ENCODE measurements around the gene ITPK1. TPM values are rescaled to one million over a fixed set of nuclear protein-coding genes. Genes with fewer than 3 reads are reported as not detected.

The ITPK1 gene
- total RNA-seq, 1 donor = 25.0 TPM

GRCh38 chr14:93116676-93117200 is 1.0 kb upstream of the ITPK1 start:
- Histone ChIP-seq H3K27ac (ENCODE audit: low read depth, low read length) (no peak overlapping the region), H3K79me2 (ENCODE audit: insufficient read depth, low read length) (no peaks in the 10 kb centered on the region), H3K27me3 (ENCODE audit: insufficient read depth, low read length) (no peaks in the 10 kb centered on the region), H3K4me1 (ENCODE audit: insufficient read depth, low read length) (peaks cover 20% of the 10 kb centered on the region), H4K20me1 (ENCODE audit: insufficient read depth, low read length) (peaks cover 18% of the 10 kb centered on the region), H3K4me2 (ENCODE audit: insufficient read depth, low read length) (peak overlapping the region; percentile 88), H3K36me3 (ENCODE audit: insufficient read depth, low read length) (no peaks in the 10 kb centered on the region), H2AFZ (ENCODE audit: low read length) (peak overlapping the region; percentile 90), H3K9me3 (ENCODE audit: low read depth, low read length) (no peaks in the 10 kb centered on the region), H3K4me3 (ENCODE audit: insufficient read depth, low read length) (peak overlapping the region; percentile 77)
- no peak for DNase-seq (ENCODE audit: insufficient read length, low spot score, missing footprints)
- TF ChIP-seq CTCF (IDR thresholded peaks at IDR 0.05; ENCODE audit: extremely low read depth, low read depth, low read length) = no peak

GRCh38 chr14:93115069-93115820 is 480 bp downstream of the ITPK1 start:
- Histone ChIP-seq H3K4me1 (ENCODE audit: insufficient read depth, low read length) (peaks cover 20% of the 10 kb centered on the region), H2AFZ (ENCODE audit: low read length) (peak overlapping the region; percentile 57), H3K9me3 (ENCODE audit: low read depth, low read length) (no peaks in the 10 kb centered on the region), H3K27me3 (ENCODE audit: insufficient read depth, low read length) (no peaks in the 10 kb centered on the region), H3K36me3 (ENCODE audit: insufficient read depth, low read length) (no peaks in the 10 kb centered on the region), H3K27ac (ENCODE audit: low read depth, low read length) (no peak overlapping the region), H4K20me1 (ENCODE audit: insufficient read depth, low read length) (peaks cover 29% of the 10 kb centered on the region), H3K4me3 (ENCODE audit: insufficient read depth, low read length) (peak overlapping the region; percentile 77), H3K4me2 (ENCODE audit: insufficient read depth, low read length) (peak overlapping the region; percentile 80), H3K79me2 (ENCODE audit: insufficient read depth, low read length) (peaks cover 7% of the 10 kb centered on the region)
- peak; percentile 99 for DNase-seq (ENCODE audit: insufficient read length, low spot score, missing footprints)
- no peak for TF ChIP-seq CTCF (IDR thresholded peaks at IDR 0.05; ENCODE audit: extremely low read depth, low read depth, low read length)

- Histone ChIP-seq H3K79me2 (ENCODE audit: insufficient read depth, low read length) (peaks cover 11% of the 10 kb centered on the region), H3K27ac (ENCODE audit: low read depth, low read length) (no peak overlapping the region), H3K9me3 (ENCODE audit: low read depth, low read length) (no peaks in the 10 kb centered on the region), H3K27me3 (ENCODE audit: insufficient read depth, low read length) (no peaks in the 10 kb centered on the region), H3K4me3 (ENCODE audit: insufficient read depth, low read length) (peak overlapping the region; percentile 77), H3K36me3 (ENCODE audit: insufficient read depth, low read length) (no peaks in the 10 kb centered on the region), H4K20me1 (ENCODE audit: insufficient read depth, low read length) (peaks cover 29% of the 10 kb centered on the region), H3K4me2 (ENCODE audit: insufficient read depth, low read length) (peak overlapping the region; percentile 80), H3K4me1 (ENCODE audit: insufficient read depth, low read length) (peaks cover 20% of the 10 kb centered on the region), H2AFZ (ENCODE audit: low read length) (peak overlapping the region; percentile 57)
- no peak for DNase-seq (ENCODE audit: insufficient read length, low spot score, missing footprints)
- no peak for TF ChIP-seq CTCF (IDR thresholded peaks at IDR 0.05; ENCODE audit: extremely low read depth, low read depth, low read length)
Measured at GRCh38 chr14:93114713-93115068, 1.0 kb downstream of the ITPK1 start.

- peak; percentile 91 for DNase-seq (ENCODE audit: insufficient read length, low spot score, missing footprints)
- H3K4me1 ChIP-seq (ENCODE audit: insufficient read depth, low read length) = peaks cover 20% of the 10 kb centered on the region
- peak overlapping the region; percentile 80 for H3K4me2 ChIP-seq (ENCODE audit: insufficient read depth, low read length)
- no peak for TF ChIP-seq CTCF (IDR thresholded peaks at IDR 0.05; ENCODE audit: extremely low read depth, low read depth, low read length)
- H3K79me2 ChIP-seq (ENCODE audit: insufficient read depth, low read length) = peaks cover 11% of the 10 kb centered on the region
- H4K20me1 ChIP-seq (ENCODE audit: insufficient read depth, low read length) = peaks cover 29% of the 10 kb centered on the region
- peak overlapping the region; percentile 77 for H3K4me3 ChIP-seq (ENCODE audit: insufficient read depth, low read length)
- no peaks in the 10 kb centered on the region for H3K27me3 ChIP-seq (ENCODE audit: insufficient read depth, low read length)
- H3K9me3 ChIP-seq (ENCODE audit: low read depth, low read length) = no peaks in the 10 kb centered on the region
- no peak overlapping the region for H3K27ac ChIP-seq (ENCODE audit: low read depth, low read length)
- H3K36me3 ChIP-seq (ENCODE audit: insufficient read depth, low read length) = no peaks in the 10 kb centered on the region
- H2AFZ ChIP-seq (ENCODE audit: low read length) = peak overlapping the region; percentile 35
Measured at GRCh38 chr14:93114068-93114710, 1.5 kb downstream of the ITPK1 start.

Measured in osteoblast (primary cell).